Tongue (tissue), 2 donors: Measurements from ENCODE around the gene EMILIN3. TPM values are rescaled to one million over a fixed set of nuclear protein-coding genes. Genes with fewer than 3 reads are reported as not detected.
A peak's percentile ranks its signal among the peaks of the same experiment; 100 is the strongest.

Experiments
- DNase-seq: peaks from one replicate; pipeline ENCODE4 v3.0.0-alpha.2; 2015
- total RNA-seq: library from RNA; depleted of rRNA; stranded (reverse); fragments of >200 nt; gene quantifications from one replicate; pipeline ENCODE4 v1.2.3, GENCODE V29; 2014

The EMILIN3 gene
- total RNA-seq, result 68.9 TPM

DNA sequence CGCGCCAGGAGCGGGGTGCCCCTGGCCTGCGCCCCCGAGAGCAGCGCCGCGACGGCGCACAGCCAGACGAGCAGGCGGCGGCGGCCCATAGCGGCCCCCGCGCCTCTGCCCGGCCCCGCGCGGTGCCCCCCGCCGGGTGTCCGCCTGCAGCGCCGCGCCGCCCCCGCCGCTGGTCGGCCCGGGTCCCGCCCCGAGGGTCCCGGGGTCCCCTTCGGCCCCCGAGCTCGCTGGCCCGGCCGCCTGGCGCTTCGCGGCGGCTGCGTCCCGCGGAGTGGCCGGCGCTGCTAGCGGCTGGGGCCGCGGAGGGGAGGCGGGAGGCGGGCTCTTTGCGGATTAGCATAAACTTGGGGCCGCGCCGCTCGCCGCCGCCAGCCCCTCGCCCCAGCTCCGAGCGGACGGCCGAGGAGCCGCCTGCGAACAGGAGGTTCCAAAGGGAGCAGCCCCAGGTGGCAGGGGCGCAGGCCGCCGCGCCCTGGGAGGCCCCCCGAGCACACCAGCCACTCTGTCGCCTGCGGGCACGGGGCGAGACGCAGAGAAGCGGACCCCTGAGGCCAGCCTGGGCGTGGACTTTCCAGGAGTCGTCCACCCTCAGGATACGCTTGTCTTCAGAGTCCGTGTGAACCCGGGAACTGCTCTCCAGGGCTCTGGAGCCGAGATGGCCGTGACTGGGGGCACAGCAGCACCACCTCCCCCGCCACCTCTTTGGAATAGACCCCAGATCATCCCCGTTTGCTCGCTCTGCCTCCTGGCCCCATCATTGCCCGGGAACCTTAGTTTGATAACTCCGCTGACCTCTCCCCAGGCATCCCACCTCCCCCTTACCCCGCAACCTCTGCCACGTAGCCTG, at the start of gene EMILIN3:
EMILIN3 (minus strand) TSS at position 273 of the 847 bp plus-strand sequence; CDS start at position 89, 184 bp downstream.
- DNase-seq, result peak; percentile 64

DNA sequence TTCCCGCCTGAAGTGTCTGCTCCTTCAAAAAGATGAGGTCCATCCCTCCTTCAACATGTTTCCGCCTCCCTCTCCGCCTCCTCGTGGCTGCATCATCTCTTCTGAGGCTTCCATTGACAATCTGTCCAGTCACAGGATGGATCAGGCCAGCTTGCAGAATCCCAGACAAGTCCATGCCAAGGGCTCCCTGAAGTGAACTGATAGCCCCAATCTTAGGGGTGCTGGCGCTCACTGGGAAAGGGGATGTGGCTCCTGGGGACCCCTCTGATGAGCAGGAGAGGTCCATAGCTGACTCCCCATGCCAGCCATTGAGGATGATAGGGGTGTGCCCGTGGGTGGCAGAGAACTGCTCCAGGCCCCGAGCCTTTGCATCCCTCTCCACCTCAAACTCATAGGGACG, 48.6 kb upstream of the EMILIN3 start:
- DNase-seq, result no peak

- DNase-seq, result no peak
Observed at GRCh38 chr20:41413169-41413568, 46.6 kb upstream of the EMILIN3 start.

DNA sequence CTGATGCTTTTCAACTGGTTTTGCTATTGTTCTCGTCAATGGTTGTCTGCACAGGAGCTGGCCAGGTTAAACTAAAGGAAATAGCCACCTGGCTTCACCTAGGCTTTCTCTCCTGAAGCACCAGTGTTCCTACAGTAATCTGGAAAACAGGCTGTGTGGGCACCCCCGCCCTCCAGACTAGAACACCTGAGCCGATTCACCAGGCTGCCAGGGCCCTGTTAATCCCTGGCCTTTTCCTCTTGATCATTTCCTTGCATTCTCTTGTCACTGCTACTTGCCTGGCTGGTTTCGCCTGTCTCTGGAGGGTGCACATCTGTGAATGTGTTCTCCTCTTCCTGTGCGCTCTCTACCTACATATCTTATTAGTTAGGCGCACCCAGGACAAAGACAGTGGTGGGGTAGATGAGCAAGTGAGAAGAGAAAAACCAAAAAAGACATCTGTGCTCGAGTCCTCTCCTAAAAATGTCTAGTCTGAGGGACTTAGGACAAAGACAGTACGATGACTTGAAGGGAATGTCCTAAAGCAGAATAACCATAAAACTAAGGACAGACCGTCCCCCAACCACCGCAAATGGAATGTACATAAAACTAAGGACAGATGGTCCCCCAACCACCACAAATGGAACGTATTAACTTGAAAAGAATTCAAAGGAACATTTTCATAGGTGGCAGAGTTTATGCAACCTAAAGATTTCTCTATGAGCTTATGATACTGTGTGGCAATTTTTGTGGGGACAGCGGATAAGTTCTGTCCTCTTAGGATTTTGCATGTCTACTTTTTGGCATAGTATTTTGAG, 45.9 kb upstream of the EMILIN3 start:
- DNase-seq, result no peak

- peak; percentile 68 for DNase-seq
Observed at GRCh38 chr20:41411391-41411847, 44.8 kb upstream of the EMILIN3 start.

DNA sequence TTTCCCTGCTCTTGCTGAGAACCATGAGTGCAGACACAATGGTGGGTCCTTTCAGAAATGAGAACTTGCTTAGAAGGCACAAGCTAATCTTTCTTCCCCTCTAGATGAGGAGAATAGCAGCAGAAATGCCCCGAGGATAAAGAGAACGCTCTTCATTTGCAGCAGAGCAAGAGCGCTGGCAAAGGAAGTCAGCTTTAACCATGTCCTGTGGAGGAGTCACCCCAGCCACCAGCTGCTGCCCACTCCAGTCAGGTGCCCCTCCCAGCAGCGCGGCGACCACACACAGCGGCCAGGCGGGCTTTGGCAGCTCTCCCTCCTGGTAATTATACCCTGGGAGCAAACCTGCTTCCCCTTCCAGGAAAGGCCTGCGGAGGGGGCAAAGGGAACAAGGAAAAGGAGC, 42.4 kb upstream of the EMILIN3 start:
- DNase-seq, result peak; percentile 89

DNA sequence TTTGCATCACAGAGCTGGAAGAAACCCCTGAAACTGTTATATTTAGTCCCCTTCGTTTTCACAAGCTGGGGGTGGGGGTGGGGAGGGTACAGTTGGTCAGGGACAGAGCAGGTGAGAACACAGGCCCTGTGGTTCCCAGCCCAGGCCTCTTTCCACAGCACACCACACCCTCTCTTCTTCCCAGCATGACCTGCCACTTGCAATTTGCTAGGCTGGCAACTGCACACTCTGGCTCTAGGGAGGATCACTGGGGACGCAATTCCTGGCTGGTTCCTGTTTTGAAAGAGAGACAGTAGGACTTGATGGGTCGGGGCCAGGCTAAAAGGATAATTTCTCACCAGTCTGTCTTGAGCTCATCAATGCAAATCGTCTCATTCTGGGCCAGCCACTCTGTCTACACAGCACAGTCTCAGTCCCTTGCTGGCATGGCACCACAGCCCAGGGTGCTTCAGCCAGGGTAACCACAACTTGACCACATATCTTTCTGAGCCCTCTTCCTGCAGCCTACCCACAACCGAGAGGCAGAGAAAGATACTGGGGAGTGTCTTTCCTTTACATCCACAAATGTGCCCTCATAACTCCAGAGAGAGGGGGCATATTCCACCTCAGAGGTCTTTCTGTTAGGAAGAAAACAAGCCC, 41.7 kb upstream of the EMILIN3 start:
- peak; percentile 49 for DNase-seq

- DNase-seq, result peak; percentile 78
Observed at GRCh38 chr20:41407607-41408006, 41.0 kb upstream of the EMILIN3 start.

GRCh38 chr20:41406896-41407444, 40.4 kb upstream of the EMILIN3 start:
- DNase-seq, result no peak

- no peak for DNase-seq
Observed at GRCh38 chr20:41406353-41406752, 39.7 kb upstream of the EMILIN3 start.

- no peak for DNase-seq
Observed at GRCh38 chr20:41405436-41405835, 38.8 kb upstream of the EMILIN3 start.

DNA sequence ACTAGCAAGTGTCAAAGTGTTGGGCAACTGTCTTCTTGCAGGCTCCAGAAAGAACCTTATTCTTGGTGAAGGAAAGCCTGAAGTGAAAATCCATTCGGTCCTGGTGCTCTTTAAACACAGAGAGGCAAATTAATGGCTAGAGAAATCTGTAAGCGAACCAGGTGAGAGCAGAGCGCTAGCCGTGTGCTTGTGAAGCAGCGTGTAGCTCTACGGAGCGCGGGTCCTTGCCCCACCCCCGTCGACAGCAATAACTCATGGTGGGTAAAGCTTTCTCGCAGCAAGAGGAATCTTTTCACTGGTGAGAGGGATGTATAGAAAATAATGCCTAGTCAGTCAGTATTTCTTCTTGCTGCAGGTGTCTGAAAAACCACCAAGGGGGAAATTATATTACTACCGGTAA, 37.0 kb upstream of the EMILIN3 start:
- DNase-seq, result no peak

- peak; percentile 90 for DNase-seq
Observed at GRCh38 chr20:41398408-41398807, 31.8 kb upstream of the EMILIN3 start.

- DNase-seq, result peak; percentile 77
Observed at GRCh38 chr20:41395667-41396664, 29.3 kb upstream of the EMILIN3 start.

DNA sequence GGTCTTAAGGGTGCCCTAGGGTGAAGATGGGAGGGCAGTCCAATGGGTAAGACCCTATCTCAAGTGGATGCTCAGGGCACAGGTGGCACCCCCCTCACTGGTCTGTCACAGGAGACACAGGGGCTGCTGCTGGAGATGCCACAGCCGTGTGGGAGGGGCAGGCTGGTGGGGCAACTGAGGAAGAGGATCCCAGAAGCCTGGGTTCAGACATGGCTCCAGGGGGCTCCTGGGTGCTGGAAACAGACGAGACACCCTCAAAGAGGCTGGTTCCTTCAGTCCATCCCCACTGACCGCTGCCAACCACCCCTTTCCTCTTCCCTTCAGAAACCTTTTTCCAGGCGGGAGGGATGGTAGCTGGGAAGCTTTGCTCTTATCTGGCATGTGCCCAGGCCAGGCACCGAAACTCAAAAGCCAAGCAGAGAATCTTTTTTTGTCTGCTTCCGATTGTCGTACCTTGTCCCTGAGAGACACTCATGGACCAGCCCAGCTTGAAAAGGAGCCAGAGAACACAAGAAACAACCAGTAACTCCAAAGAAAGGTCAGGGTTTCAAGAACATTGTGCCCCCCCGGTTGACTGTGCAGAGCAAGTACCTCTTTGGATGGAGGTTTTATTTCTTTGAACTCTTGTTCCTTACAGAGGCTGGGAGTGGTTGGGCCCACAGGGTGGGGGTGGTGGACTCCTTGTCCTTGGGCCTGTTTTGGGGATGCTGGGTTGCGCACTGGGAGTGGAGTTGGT, 28.5 kb upstream of the EMILIN3 start:
- DNase-seq, result peak; percentile 41

GRCh38 chr20:41394081-41394480, 27.5 kb upstream of the EMILIN3 start:
- no peak for DNase-seq

- peak; percentile 88 for DNase-seq
Observed at GRCh38 chr20:41393705-41394066, 27.1 kb upstream of the EMILIN3 start.

DNA sequence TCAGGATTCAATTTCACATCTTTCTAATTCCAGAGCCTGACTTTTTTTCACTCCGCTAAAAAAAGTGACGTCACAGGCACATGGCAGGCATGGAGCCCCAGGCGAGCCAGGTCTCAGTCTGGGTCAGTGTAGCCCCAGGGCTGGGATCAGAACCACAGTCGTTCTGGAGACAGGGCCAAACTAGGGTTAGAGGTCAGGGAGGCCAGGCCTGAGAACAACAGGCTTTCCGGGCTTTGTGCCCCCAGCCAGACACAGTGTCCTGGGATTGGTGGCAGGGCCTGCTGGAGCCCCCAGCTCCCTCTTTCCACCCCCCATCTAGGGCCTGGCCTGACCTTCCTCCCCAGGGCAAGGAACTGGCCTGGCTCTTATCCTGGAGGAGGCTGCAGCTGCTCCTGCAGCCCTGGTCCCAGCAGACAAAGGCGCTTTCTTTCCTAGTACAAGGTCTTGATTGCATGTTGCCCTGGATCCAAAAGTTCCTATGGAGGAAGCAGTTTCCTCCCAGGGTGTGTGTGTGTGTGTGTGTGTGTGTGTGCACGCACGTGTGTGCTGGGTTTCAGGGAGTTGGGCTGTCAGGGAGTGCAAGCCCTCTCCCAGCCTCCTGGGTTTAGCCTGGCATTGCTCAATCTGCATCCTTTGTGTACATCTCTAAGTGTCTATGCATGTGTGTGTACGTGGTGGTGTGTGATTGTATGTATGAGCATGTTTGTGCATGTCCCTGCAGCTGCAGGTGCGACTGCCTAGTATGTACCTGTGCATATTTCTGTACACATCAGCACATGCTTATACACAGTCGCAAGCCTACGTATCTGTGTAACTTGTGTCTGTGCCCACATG, 26.5 kb upstream of the EMILIN3 start:
- peak; percentile 86 for DNase-seq

DNA sequence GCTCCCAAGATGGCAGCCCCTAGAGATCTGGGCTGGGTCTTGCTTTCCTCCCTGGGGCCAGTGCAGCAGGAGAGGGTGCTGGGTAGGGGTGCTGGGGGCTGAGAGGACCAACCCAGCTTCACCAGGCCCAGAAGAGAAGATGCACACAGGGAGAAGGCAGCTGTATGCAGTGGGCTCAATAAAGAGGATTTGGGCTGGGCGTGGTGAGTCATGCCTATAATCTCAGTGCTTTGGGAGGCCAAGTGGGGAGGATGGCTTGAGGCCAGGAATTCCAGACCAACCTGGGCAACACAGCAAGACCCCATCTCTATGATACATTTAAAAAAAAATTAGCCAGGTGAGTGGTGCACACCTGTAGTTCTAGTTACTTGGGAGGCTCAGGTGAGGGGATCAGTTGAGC, 25.7 kb upstream of the EMILIN3 start:
- DNase-seq, result peak; percentile 40
